ENCODE measurements around the gene LY6G6D. TPM values are rescaled to one million over a fixed set of nuclear protein-coding genes. Genes with fewer than 3 reads are reported as not detected.
A peak's percentile ranks its signal among the peaks of the same experiment; 100 is the strongest.

LY6G6D gene
- total RNA-seq, 1 experiment from 2014 or later = not detected

DNA sequence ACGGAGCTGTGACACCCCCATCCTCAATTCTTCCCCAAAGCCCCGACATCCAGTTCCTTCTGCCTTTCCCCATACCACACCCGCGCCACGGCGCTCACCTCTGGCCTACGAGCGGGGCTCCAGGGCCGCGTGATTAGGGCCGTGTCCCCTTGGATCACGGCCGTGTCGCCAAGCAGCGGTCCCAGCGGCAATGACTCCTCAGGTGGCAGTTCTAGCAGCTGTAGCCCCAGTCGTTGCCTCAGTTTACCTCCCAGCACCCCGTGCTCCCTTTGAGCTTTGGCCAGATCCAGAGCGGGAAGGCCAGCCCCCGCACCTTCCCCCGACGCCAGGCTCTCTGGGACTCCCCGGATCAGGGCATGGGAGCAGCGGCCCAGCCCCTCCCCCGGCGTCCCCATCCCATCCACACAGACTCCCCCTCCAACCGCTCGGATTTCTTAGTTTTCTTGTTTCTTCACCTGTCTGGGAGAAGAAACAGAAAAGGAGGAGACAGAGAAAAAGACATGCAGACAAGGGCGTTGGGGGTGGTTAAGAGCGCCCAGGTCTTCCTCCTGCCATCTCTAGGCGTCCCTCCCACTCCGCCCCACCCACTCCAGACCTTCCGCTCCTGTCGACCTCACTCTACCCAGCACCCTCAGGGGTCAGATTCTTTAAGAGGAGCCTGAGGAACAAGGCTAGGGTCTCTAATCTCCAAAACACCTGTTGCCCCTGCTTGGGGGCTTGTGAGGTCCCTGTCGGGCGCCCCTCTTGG lies 13.8 kb downstream of the LY6G6D start, which contains the start of gene DDAH2:
Gene DDAH2, minus strand, starts transcription at position 533 of the 748 bp plus-strand sequence. Its CDS starts 138 bp downstream, at position 395.
- ATAC-seq (no peak), DNase-seq (ENCODE audit: low spot score) (no peak)
- POLR2A ChIA-PET = interaction anchor here (0.6 to 3.6 kb wide), 11 partner anchors 11 to 187 kb away, joined by 3 to 32 read pairs (median 6); partner anchors contain the start of genes BAG6, C6orf47, DDX39B and GPANK1
- H3K27me3 Mint-ChIP-seq (ENCODE audit: low read depth) = no peaks in the 10 kb centered on the region
- peak within 1 kb of the TSS; percentile 99 for H3K27ac Mint-ChIP-seq
- CTCF ChIA-PET = interaction anchor here (0.7 to 4.0 kb wide), 36 partner anchors 8 to 319 kb away, joined by 3 to 66 read pairs (median 6); partner anchors contain the start of genes ABHD16A, C6orf47, DDX39B and GPANK1
- peaks cover 36% of the 10 kb centered on the region for H3K36me3 Mint-ChIP-seq
- TF ChIP-seq, protein P1, sequence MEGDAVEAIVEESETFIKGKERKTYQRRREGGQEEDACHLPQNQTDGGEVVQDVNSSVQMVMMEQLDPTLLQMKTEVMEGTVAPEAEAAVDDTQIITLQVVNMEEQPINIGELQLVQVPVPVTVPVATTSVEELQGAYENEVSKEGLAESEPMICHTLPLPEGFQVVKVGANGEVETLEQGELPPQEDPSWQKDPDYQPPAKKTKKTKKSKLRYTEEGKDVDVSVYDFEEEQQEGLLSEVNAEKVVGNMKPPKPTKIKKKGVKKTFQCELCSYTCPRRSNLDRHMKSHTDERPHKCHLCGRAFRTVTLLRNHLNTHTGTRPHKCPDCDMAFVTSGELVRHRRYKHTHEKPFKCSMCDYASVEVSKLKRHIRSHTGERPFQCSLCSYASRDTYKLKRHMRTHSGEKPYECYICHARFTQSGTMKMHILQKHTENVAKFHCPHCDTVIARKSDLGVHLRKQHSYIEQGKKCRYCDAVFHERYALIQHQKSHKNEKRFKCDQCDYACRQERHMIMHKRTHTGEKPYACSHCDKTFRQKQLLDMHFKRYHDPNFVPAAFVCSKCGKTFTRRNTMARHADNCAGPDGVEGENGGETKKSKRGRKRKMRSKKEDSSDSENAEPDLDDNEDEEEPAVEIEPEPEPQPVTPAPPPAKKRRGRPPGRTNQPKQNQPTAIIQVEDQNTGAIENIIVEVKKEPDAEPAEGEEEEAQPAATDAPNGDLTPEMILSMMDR (IDR thresholded peaks at IDR 0.05) = 0 out of 2 replicates have a peak, but pooled peaks have one; percentile 21
- no peak for TF ChIP-seq CREB1 (CRISPR knock-in tag; IDR thresholded peaks at IDR 0.05)
- no peaks in the 10 kb centered on the region for H3K9me3 Mint-ChIP-seq
- H3K4me3 Mint-ChIP-seq = peak within 1 kb of the TSS; percentile 93
- peaks cover 16% of the 10 kb centered on the region for H3K4me1 Mint-ChIP-seq

- Mint-ChIP-seq H3K27ac (peak overlapping the region; percentile 99), H3K4me3 (peak overlapping the region; percentile 93), H3K9me3 (no peaks in the 10 kb centered on the region), H3K4me1 (peaks cover 21% of the 10 kb centered on the region), H3K27me3 (ENCODE audit: low read depth) (no peaks in the 10 kb centered on the region), H3K36me3 (peaks cover 37% of the 10 kb centered on the region)
- ChIA-PET POLR2A (interaction anchor here (0.6 to 3.6 kb wide), 14 partner anchors 10 to 188 kb away, joined by 3 to 32 read pairs (median 6); partner anchors contain the start of genes BAG6, C6orf47, DDX39B and GPANK1), CTCF (interaction anchor here (0.6 to 4.0 kb wide), 41 partner anchors 8 to 318 kb away, joined by 3 to 66 read pairs (median 5); partner anchors contain the start of genes ABHD16A, BAG6, C6orf47 and DDX39B)
- ATAC-seq (peak; percentile 78), DNase-seq (ENCODE audit: low spot score) (peak; percentile 95)
- TF ChIP-seq OVOL2 (CRISPR knock-in tag; IDR thresholded peaks at IDR 0.05; ENCODE audit: borderline replicate concordance) (0 out of 2 replicates have a peak, but pooled peaks have one; percentile 37), KAT7 (CRISPR knock-in tag; IDR thresholded peaks at IDR 0.05; ENCODE audit: borderline replicate concordance) (peak; percentile 88; the same call in 1 of the 2 replicates), NFYB (CRISPR knock-in tag; conservative IDR thresholded peaks at IDR 0.05; ENCODE audit: low read depth) (no peak), ZSCAN18 (CRISPR knock-in tag; IDR thresholded peaks at IDR 0.05) (no peak), NFATC4 (CRISPR knock-in tag; IDR thresholded peaks at IDR 0.05) (0 out of 2 replicates have a peak, but pooled peaks have one; percentile 59), SP1 (CRISPR knock-in tag; conservative IDR thresholded peaks at IDR 0.05) (peak; percentile 87), HMGXB4 (CRISPR knock-in tag; IDR thresholded peaks at IDR 0.05) (no peak)
- TF ChIP-seq, protein P2, sequence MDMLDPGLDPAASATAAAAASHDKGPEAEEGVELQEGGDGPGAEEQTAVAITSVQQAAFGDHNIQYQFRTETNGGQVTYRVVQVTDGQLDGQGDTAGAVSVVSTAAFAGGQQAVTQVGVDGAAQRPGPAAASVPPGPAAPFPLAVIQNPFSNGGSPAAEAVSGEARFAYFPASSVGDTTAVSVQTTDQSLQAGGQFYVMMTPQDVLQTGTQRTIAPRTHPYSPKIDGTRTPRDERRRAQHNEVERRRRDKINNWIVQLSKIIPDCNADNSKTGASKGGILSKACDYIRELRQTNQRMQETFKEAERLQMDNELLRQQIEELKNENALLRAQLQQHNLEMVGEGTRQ (CRISPR knock-in tag; IDR thresholded peaks at IDR 0.05) = no peak
- TF ChIP-seq, protein P3, sequence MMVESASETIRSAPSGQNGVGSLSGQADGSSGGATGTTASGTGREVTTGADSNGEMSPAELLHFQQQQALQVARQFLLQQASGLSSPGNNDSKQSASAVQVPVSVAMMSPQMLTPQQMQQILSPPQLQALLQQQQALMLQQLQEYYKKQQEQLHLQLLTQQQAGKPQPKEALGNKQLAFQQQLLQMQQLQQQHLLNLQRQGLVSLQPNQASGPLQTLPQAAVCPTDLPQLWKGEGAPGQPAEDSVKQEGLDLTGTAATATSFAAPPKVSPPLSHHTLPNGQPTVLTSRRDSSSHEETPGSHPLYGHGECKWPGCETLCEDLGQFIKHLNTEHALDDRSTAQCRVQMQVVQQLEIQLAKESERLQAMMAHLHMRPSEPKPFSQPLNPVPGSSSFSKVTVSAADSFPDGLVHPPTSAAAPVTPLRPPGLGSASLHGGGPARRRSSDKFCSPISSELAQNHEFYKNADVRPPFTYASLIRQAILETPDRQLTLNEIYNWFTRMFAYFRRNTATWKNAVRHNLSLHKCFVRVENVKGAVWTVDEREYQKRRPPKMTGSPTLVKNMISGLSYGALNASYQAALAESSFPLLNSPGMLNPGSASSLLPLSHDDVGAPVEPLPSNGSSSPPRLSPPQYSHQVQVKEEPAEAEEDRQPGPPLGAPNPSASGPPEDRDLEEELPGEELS (CRISPR knock-in tag; IDR thresholded peaks at IDR 0.05) = no peak
Observed at GRCh38 chr6:31729515-31729978, 14.4 kb downstream of the LY6G6D start.

Measured in WTC11 (cell line).